ENCODE results near the gene CYP26A1.

Gene CYP26A1

GRCh38 chr10:93077860-93078337 lies 4.2 kb downstream of the CYP26A1 start:
- no peak overlapping the region for H3K4me3 Mint-ChIP-seq
- no peak overlapping the region for H3K27ac Mint-ChIP-seq (ENCODE audit: low read depth)
- no peak for ATAC-seq (replicated peaks; ENCODE audit: extremely low read depth, poor library complexity, severe bottlenecking)
- DNase-seq (ENCODE audit: low spot score in 2 of 2) = no peak
- peaks cover 70% of the 10 kb centered on the region for H3K27me3 Mint-ChIP-seq
- no peaks in the 10 kb centered on the region for H3K36me3 Mint-ChIP-seq (ENCODE audit: insufficient read depth)
- H3K9me3 Mint-ChIP-seq = no peaks in the 10 kb centered on the region
- H3K4me1 Mint-ChIP-seq = peaks cover 13% of the 10 kb centered on the region

GRCh38 chr10:93079663-93080349 lies 6.1 kb downstream of the CYP26A1 start:
- H3K4me1 Mint-ChIP-seq = peaks cover 6% of the 10 kb centered on the region
- H3K36me3 Mint-ChIP-seq (ENCODE audit: insufficient read depth) = no peaks in the 10 kb centered on the region
- H3K9me3 Mint-ChIP-seq = no peaks in the 10 kb centered on the region
- H3K4me3 Mint-ChIP-seq = no peak overlapping the region
- peak overlapping the region; percentile 11 for H3K27ac Mint-ChIP-seq (ENCODE audit: low read depth)
- ATAC-seq (replicated peaks; ENCODE audit: extremely low read depth, poor library complexity, severe bottlenecking) (no peak), DNase-seq (ENCODE audit: low spot score in 2 of 2) (peak in 1 of 2 donors; percentile 6)
- H3K27me3 Mint-ChIP-seq = peaks cover 56% of the 10 kb centered on the region

GRCh38 chr10:93080350-93081046 lies 6.8 kb downstream of the CYP26A1 start:
- peaks cover 49% of the 10 kb centered on the region for H3K27me3 Mint-ChIP-seq
- DNase-seq (ENCODE audit: low spot score in 2 of 2) = peak in 1 of 2 donors; percentile 13
- H3K4me1 Mint-ChIP-seq = peaks cover 6% of the 10 kb centered on the region

DNA sequence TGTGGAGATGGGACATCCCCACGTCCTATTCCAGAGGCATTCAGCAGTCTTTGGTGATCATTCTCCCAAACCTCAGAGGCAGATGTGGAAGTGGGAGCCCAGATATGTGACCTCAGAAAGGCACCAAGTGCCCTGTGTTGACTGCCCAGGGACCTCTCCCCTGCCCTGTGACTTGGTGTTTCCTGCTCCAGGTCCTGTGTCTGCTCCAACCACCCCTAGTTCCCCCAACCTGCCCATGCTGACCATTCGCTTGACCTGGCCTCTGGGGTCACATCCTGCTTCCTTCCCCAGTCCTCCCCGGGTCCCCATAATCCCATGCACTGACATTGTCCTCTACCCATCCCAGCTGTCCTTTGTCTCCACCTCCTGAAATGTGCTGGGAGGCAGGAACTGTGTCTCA lies 7.6 kb downstream of the CYP26A1 start:
- Mint-ChIP-seq H3K27me3 (peaks cover 49% of the 10 kb centered on the region), H3K4me3 (no peak overlapping the region), H3K4me1 (peaks cover 6% of the 10 kb centered on the region), H3K36me3 (ENCODE audit: insufficient read depth) (no peaks in the 10 kb centered on the region), H3K9me3 (no peaks in the 10 kb centered on the region), H3K27ac (ENCODE audit: low read depth) (no peak overlapping the region)
- no peak for ATAC-seq (replicated peaks; ENCODE audit: extremely low read depth, poor library complexity, severe bottlenecking)
- DNase-seq (ENCODE audit: low spot score in 2 of 2) = peak in 1 of 2 donors; percentile 6

More at GRCh38 chr10:93080350-93081046, 6.8 kb downstream of the CYP26A1 start:
- no peak overlapping the region for H3K4me3 Mint-ChIP-seq
- no peak for ATAC-seq (replicated peaks; ENCODE audit: extremely low read depth, poor library complexity, severe bottlenecking)
- H3K27ac Mint-ChIP-seq (ENCODE audit: low read depth) = peak overlapping the region; percentile 11
- H3K9me3 Mint-ChIP-seq = no peaks in the 10 kb centered on the region
- H3K36me3 Mint-ChIP-seq (ENCODE audit: insufficient read depth) = no peaks in the 10 kb centered on the region

GRCh38 chr10:93081834-93082233 lies 8.1 kb downstream of the CYP26A1 start:
- ATAC-seq (replicated peaks; ENCODE audit: extremely low read depth, poor library complexity, severe bottlenecking) (no peak), DNase-seq (ENCODE audit: low spot score in 2 of 2) (no peak)
- Mint-ChIP-seq H3K36me3 (ENCODE audit: insufficient read depth) (no peaks in the 10 kb centered on the region), H3K9me3 (no peaks in the 10 kb centered on the region), H3K27me3 (peaks cover 47% of the 10 kb centered on the region), H3K27ac (ENCODE audit: low read depth) (no peak overlapping the region), H3K4me3 (no peak overlapping the region), H3K4me1 (peaks cover 6% of the 10 kb centered on the region)

GRCh38 chr10:93083743-93084539 lies 10.2 kb downstream of the CYP26A1 start:
- H3K9me3 Mint-ChIP-seq = no peaks in the 10 kb centered on the region
- H3K4me1 Mint-ChIP-seq = peaks cover 6% of the 10 kb centered on the region
- no peak for ATAC-seq (replicated peaks; ENCODE audit: extremely low read depth, poor library complexity, severe bottlenecking)
- no peak for DNase-seq (ENCODE audit: low spot score in 2 of 2)
- H3K27me3 Mint-ChIP-seq = peaks cover 62% of the 10 kb centered on the region
- H3K36me3 Mint-ChIP-seq (ENCODE audit: insufficient read depth) = no peaks in the 10 kb centered on the region
- no peak overlapping the region for H3K27ac Mint-ChIP-seq (ENCODE audit: low read depth)
- H3K4me3 Mint-ChIP-seq = no peak overlapping the region

DNA sequence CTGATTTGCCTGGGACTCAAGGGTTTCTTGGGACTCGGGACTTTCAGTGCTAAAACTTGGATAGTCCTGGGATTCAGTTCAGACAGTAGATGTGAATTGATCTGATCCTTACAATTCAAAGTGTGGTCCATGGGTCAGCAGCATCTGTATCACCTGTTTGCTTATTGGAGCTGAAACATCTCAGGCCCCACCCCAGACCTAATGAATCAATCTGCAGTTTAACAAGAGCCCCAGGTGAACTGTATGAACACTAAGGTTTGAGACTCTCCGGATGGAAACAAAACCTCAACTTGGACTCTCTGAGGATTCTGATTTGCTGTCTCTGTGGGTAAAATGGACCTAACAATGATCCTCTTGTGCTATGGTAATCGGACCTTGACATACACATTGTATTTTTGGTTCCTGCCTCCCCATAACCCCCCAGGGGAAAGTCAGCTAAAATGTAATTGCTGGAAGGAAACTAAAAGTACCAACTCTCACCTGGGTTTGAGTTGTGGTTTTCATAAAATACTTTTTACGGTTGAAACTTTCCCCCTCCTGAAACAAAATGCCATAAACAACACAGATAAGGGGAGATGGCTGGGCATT lies 11.7 kb downstream of the CYP26A1 start:
- Mint-ChIP-seq H3K27me3 (peaks cover 56% of the 10 kb centered on the region), H3K4me1 (peaks cover under 1% of the 10 kb centered on the region), H3K4me3 (no peak overlapping the region), H3K9me3 (no peaks in the 10 kb centered on the region), H3K27ac (ENCODE audit: low read depth) (no peak overlapping the region), H3K36me3 (ENCODE audit: insufficient read depth) (no peaks in the 10 kb centered on the region)
- no peak for DNase-seq (ENCODE audit: low spot score in 2 of 2)
- no peak for ATAC-seq (replicated peaks; ENCODE audit: extremely low read depth, poor library complexity, severe bottlenecking)

- H3K9me3 Mint-ChIP-seq = no peaks in the 10 kb centered on the region
- no peaks in the 10 kb centered on the region for H3K4me1 Mint-ChIP-seq
- peaks cover 55% of the 10 kb centered on the region for H3K27me3 Mint-ChIP-seq
- H3K4me3 Mint-ChIP-seq = no peak overlapping the region
- DNase-seq (ENCODE audit: low spot score in 2 of 2) = no peak
- no peaks in the 10 kb centered on the region for H3K36me3 Mint-ChIP-seq (ENCODE audit: insufficient read depth)
- no peak for ATAC-seq (replicated peaks; ENCODE audit: extremely low read depth, poor library complexity, severe bottlenecking)
- H3K27ac Mint-ChIP-seq (ENCODE audit: low read depth) = no peak overlapping the region
Measured at GRCh38 chr10:93086289-93086688, 12.6 kb downstream of the CYP26A1 start.

GRCh38 chr10:93087846-93088245 lies 14.2 kb downstream of the CYP26A1 start:
- ATAC-seq (replicated peaks; ENCODE audit: extremely low read depth, poor library complexity, severe bottlenecking) (no peak), DNase-seq (ENCODE audit: low spot score in 2 of 2) (no peak)
- no peak overlapping the region for H3K4me3 Mint-ChIP-seq
- no peak overlapping the region for H3K27ac Mint-ChIP-seq (ENCODE audit: low read depth)
- peaks cover 52% of the 10 kb centered on the region for H3K27me3 Mint-ChIP-seq
- H3K36me3 Mint-ChIP-seq (ENCODE audit: insufficient read depth) = no peaks in the 10 kb centered on the region
- no peaks in the 10 kb centered on the region for H3K9me3 Mint-ChIP-seq
- no peaks in the 10 kb centered on the region for H3K4me1 Mint-ChIP-seq

DNA sequence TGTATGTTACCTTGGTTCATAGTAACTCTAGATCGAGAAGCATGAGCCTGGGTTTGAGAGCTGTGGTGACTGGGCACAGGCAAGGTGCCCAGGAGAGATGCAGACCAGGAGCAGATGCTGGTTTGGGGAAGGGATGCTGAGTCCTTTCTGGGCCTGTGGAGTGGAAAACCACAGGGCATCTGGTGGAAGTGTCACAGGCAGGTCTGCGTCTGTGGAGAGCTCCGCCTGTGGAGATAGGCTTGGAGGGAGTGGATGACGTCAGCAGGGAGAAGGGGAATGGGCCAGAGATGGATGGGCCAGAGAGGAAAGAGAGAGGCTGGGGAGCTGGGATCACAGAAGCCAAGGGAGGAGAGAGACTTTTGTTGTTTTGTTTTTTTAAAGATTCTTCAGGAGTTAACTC lies 14.8 kb downstream of the CYP26A1 start:
- Mint-ChIP-seq H3K4me1 (no peaks in the 10 kb centered on the region), H3K4me3 (no peak overlapping the region), H3K9me3 (no peaks in the 10 kb centered on the region), H3K27me3 (peaks cover 58% of the 10 kb centered on the region), H3K27ac (ENCODE audit: low read depth) (no peak overlapping the region), H3K36me3 (ENCODE audit: insufficient read depth) (no peaks in the 10 kb centered on the region)
- DNase-seq (ENCODE audit: low spot score in 2 of 2) (no peak), ATAC-seq (replicated peaks; ENCODE audit: extremely low read depth, poor library complexity, severe bottlenecking) (no peak)

DNA sequence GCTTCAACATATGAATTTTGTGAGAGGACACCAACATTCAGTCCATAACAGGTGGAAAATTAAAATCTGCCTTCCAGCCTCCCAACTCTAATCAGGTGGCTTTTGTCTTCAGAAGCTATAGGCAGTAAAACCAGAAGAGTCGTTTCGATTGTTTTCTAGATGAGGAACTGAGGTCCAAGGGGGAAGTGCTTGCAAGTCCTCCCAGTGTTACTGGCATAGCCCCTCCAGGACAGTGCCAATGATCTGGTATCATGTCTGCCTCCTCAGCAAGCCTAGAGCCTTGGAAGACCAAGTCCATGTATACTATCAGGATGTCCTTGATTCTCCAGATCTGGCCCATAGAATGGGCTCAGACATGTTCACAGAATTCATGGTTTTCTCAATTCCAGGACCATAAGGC lies 16.9 kb downstream of the CYP26A1 start:
- peaks cover 70% of the 10 kb centered on the region for H3K27me3 Mint-ChIP-seq
- H3K9me3 Mint-ChIP-seq = no peaks in the 10 kb centered on the region
- H3K4me3 Mint-ChIP-seq = no peak overlapping the region
- no peaks in the 10 kb centered on the region for H3K36me3 Mint-ChIP-seq (ENCODE audit: insufficient read depth)
- no peak for DNase-seq (ENCODE audit: low spot score in 2 of 2)
- ATAC-seq (replicated peaks; ENCODE audit: extremely low read depth, poor library complexity, severe bottlenecking) = no peak
- no peak overlapping the region for H3K27ac Mint-ChIP-seq (ENCODE audit: low read depth)
- H3K4me1 Mint-ChIP-seq = no peaks in the 10 kb centered on the region

DNA sequence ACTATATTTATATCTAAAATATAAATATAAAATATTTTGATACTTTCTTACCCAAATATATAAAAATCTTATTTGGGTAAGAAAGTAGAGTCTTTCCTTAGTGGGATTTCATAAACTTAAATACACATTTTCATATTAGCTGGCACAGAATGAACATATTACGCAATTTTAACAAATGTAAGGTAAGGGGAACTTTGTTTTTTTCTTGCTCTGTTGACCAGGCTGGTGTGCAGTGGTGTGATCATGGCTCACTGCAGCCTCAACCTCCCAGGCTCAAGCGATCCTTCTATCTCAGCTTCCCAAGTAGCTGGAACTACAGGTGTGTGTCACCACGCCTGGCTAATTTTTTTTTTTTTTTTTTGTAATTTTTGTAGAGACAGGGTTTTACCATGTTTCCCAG lies 18.3 kb downstream of the CYP26A1 start:
- no peaks in the 10 kb centered on the region for H3K9me3 Mint-ChIP-seq
- H3K27ac Mint-ChIP-seq (ENCODE audit: low read depth) = no peak overlapping the region
- H3K4me1 Mint-ChIP-seq = no peaks in the 10 kb centered on the region
- DNase-seq (ENCODE audit: low spot score in 2 of 2) (no peak), ATAC-seq (replicated peaks; ENCODE audit: extremely low read depth, poor library complexity, severe bottlenecking) (no peak)
- H3K36me3 Mint-ChIP-seq (ENCODE audit: insufficient read depth) = no peaks in the 10 kb centered on the region
- H3K4me3 Mint-ChIP-seq = no peak overlapping the region
- H3K27me3 Mint-ChIP-seq = peaks cover 60% of the 10 kb centered on the region
